ENCODE results near the gene ABI3BP. TPM values are rescaled to one million over a fixed set of nuclear protein-coding genes. Genes with fewer than 3 reads are reported as not detected.

ABI3BP gene
- total RNA-seq, 1 donor from 2014 or later = 2.2 TPM

- Mint-ChIP-seq H3K36me3 (peaks cover 55% of the 10 kb centered on the region), H3K27ac (peak overlapping the region; percentile 33), H3K27me3 (ENCODE audit: low read depth) (no peaks in the 10 kb centered on the region), H3K9me3 (no peaks in the 10 kb centered on the region), H3K4me3 (no peak overlapping the region), H3K4me1 (peaks cover 2% of the 10 kb centered on the region)
- DNase-seq (ENCODE audit: low spot score in 2 of 2, unreplicated experiment in 2 of 2) = no peak
- TF ChIP-seq, protein P1, sequence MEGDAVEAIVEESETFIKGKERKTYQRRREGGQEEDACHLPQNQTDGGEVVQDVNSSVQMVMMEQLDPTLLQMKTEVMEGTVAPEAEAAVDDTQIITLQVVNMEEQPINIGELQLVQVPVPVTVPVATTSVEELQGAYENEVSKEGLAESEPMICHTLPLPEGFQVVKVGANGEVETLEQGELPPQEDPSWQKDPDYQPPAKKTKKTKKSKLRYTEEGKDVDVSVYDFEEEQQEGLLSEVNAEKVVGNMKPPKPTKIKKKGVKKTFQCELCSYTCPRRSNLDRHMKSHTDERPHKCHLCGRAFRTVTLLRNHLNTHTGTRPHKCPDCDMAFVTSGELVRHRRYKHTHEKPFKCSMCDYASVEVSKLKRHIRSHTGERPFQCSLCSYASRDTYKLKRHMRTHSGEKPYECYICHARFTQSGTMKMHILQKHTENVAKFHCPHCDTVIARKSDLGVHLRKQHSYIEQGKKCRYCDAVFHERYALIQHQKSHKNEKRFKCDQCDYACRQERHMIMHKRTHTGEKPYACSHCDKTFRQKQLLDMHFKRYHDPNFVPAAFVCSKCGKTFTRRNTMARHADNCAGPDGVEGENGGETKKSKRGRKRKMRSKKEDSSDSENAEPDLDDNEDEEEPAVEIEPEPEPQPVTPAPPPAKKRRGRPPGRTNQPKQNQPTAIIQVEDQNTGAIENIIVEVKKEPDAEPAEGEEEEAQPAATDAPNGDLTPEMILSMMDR (IDR thresholded peaks at IDR 0.05; ENCODE audit: unreplicated experiment) = no peak
Observed at GRCh38 chr3:100748220-100748619, 245.0 kb downstream of the ABI3BP start.

GRCh38 chr3:100746092-100746491, 247.1 kb downstream of the ABI3BP start:
- TF ChIP-seq, protein P1 (IDR thresholded peaks at IDR 0.05; ENCODE audit: unreplicated experiment) = no peak
- Mint-ChIP-seq H3K4me3 (no peak overlapping the region), H3K27me3 (ENCODE audit: low read depth) (no peaks in the 10 kb centered on the region), H3K9me3 (no peaks in the 10 kb centered on the region), H3K4me1 (peaks cover 2% of the 10 kb centered on the region), H3K27ac (no peak overlapping the region), H3K36me3 (peaks cover 49% of the 10 kb centered on the region)
- DNase-seq (ENCODE audit: low spot score in 2 of 2, unreplicated experiment in 2 of 2) = no peak

- DNase-seq (ENCODE audit: low spot score in 2 of 2, unreplicated experiment in 2 of 2) = no peak
- Mint-ChIP-seq H3K4me1 (peaks cover 2% of the 10 kb centered on the region), H3K27me3 (ENCODE audit: low read depth) (no peaks in the 10 kb centered on the region), H3K4me3 (no peak overlapping the region), H3K36me3 (peaks cover 49% of the 10 kb centered on the region), H3K9me3 (no peaks in the 10 kb centered on the region), H3K27ac (no peak overlapping the region)
- TF ChIP-seq, protein P1 (IDR thresholded peaks at IDR 0.05; ENCODE audit: unreplicated experiment) = no peak
Observed at GRCh38 chr3:100745617-100746016, 247.6 kb downstream of the ABI3BP start.

DNA sequence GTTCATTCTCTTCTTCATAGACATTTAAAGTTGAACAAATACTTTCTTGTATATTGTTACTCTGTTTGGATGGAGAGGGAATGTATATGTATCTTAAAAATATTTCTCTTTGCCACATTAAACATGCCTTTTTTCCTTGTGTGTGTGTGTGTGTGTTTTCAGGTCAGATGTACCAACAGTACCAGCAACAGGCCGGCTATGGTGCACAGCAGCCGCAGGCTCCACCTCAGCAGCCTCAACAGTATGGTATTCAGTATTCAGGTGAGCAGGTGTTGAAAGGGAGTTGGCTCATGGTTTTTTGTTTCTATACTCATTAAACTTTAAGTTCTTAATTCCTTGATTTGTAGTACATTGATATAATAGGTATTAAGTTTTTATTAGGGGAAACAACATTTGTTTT, 248.6 kb downstream of the ABI3BP start:
- no peak overlapping the region for H3K4me3 Mint-ChIP-seq
- TF ChIP-seq, protein P1 (IDR thresholded peaks at IDR 0.05; ENCODE audit: unreplicated experiment) = no peak
- peaks cover 2% of the 10 kb centered on the region for H3K4me1 Mint-ChIP-seq
- H3K36me3 Mint-ChIP-seq = peaks cover 50% of the 10 kb centered on the region
- no peaks in the 10 kb centered on the region for H3K27me3 Mint-ChIP-seq (ENCODE audit: low read depth)
- H3K27ac Mint-ChIP-seq = no peak overlapping the region
- no peaks in the 10 kb centered on the region for H3K9me3 Mint-ChIP-seq
- DNase-seq (ENCODE audit: low spot score in 2 of 2, unreplicated experiment in 2 of 2) = no peak

GRCh38 chr3:100743535-100743934, 249.7 kb downstream of the ABI3BP start:
- DNase-seq (ENCODE audit: low spot score in 2 of 2, unreplicated experiment in 2 of 2) = no peak
- H3K9me3 Mint-ChIP-seq = no peaks in the 10 kb centered on the region
- H3K4me3 Mint-ChIP-seq = no peak overlapping the region
- no peaks in the 10 kb centered on the region for H3K27me3 Mint-ChIP-seq (ENCODE audit: low read depth)
- TF ChIP-seq, protein P1 (IDR thresholded peaks at IDR 0.05; ENCODE audit: unreplicated experiment) = no peak
- H3K4me1 Mint-ChIP-seq = peaks cover 2% of the 10 kb centered on the region
- H3K27ac Mint-ChIP-seq = no peak overlapping the region
- peaks cover 47% of the 10 kb centered on the region for H3K36me3 Mint-ChIP-seq

GRCh38 chr3:100740207-100740606, 253.0 kb downstream of the ABI3BP start:
- TF ChIP-seq, protein P1 (IDR thresholded peaks at IDR 0.05; ENCODE audit: unreplicated experiment) = no peak

More at GRCh38 chr3:100740207-100740606, 253.0 kb downstream of the ABI3BP start:
- H3K4me3 Mint-ChIP-seq = no peak overlapping the region
- H3K27ac Mint-ChIP-seq = no peak overlapping the region
- H3K27me3 Mint-ChIP-seq (ENCODE audit: low read depth) = no peaks in the 10 kb centered on the region
- no peaks in the 10 kb centered on the region for H3K9me3 Mint-ChIP-seq
- H3K36me3 Mint-ChIP-seq = peaks cover 37% of the 10 kb centered on the region
- H3K4me1 Mint-ChIP-seq = no peaks in the 10 kb centered on the region
- no peak for DNase-seq (ENCODE audit: low spot score in 2 of 2, unreplicated experiment in 2 of 2)

Measured in mesothelial cell of epicardium (in vitro differentiated cells).